ENCODE measurements around the gene GALNS.
"Not testable (repeated sequence)": the region's sequence is repeated elsewhere in the genome, so short reads cannot be mapped to it uniquely, and the experiment has no call there.

GALNS gene

DNA sequence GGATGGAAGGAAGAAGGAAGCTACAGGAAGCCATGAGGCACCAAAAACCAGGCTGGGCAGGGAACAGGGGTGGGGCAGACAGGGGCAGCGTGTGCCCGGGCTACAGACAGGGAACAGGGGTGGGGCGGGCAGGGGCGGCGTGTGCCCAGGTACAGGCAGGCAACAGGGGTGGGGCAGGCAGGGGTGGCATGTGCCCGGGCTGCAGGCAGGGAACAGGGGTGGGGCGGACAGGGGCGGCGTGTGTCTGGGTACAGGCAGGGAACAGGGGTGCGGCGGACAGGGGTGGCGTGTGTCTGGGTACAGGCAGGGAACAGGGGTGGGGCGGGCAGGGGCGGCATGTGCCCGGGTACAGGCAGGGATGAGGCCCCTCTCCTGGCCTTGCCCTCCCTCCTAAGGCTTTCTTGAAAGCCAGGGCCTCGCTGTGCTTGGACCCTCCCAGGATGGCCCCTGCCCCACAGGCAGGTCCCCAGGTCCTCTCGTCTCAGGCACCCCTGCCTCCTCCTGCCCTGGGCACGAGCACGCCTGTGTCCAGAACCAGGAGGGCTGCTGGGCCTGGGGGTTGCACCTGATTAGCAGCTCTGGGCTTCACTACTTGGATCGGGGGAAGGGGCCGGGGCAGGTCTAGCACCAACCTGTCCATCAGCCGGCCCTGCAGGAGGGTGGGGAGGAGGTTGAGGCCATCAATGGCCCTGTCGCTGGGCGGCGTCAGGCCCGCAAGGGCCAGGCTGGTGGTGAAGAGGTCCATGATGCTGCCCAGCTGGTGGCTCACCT lies 30.5 kb downstream of the GALNS start:
- no peak overlapping the region for H3K9ac ChIP-seq (ENCODE audit: low read length)
- no peaks in the 10 kb centered on the region for H3K27me3 ChIP-seq (ENCODE audit: control insufficient read depth in 1 of 2, insufficient read depth in 2 of 2, low read length in 2 of 2)
- no peak overlapping the region for H3K4me3 ChIP-seq (ENCODE audit: low read depth in 1 of 2, low read length in 2 of 2)
- no peaks in the 10 kb centered on the region for H3K9me3 ChIP-seq (ENCODE audit: low read length)
- no peak overlapping the region for H3K27ac ChIP-seq (ENCODE audit: low read depth, low read length)
- H3K4me1 ChIP-seq (ENCODE audit: insufficient read depth, low read length), result no peaks in the 10 kb centered on the region
- H3K36me3 ChIP-seq (ENCODE audit: insufficient read depth, low read length), result peaks cover 16% of the 10 kb centered on the region

DNA sequence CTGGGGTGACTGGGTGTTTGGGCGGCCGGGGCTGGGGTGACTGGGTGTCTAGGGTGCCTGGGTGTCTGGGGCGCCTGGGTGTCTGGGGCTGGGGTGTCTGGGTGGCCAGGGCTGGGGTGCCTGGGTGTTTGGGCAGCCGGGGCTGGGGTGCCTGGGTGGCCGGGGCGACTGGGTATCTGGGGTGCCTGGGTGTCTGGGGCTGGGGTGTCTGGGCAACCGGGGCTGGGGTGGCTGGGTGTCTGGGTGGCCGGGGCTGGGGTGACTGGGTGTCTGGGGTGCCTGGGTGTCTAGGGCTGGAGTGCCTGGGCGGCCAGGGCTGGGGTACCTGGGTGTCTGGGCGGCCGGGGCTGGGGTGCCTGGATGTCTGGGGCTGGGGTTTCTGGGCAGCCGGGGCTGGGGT lies 31.6 kb downstream of the GALNS start:
- Histone ChIP-seq H3K4me3 (ENCODE audit: low read depth in 1 of 2, low read length in 2 of 2) (no peak overlapping the region), H3K4me1 (ENCODE audit: insufficient read depth, low read length) (no peaks in the 10 kb centered on the region), H3K9me3 (ENCODE audit: low read length) (no peaks in the 10 kb centered on the region), H3K27me3 (ENCODE audit: control insufficient read depth in 1 of 2, insufficient read depth in 2 of 2, low read length in 2 of 2) (no peaks in the 10 kb centered on the region), H3K9ac (ENCODE audit: low read length) (no peak overlapping the region), H3K27ac (ENCODE audit: low read depth, low read length) (no peak overlapping the region), H3K36me3 (ENCODE audit: insufficient read depth, low read length) (peaks cover 16% of the 10 kb centered on the region)

DNA sequence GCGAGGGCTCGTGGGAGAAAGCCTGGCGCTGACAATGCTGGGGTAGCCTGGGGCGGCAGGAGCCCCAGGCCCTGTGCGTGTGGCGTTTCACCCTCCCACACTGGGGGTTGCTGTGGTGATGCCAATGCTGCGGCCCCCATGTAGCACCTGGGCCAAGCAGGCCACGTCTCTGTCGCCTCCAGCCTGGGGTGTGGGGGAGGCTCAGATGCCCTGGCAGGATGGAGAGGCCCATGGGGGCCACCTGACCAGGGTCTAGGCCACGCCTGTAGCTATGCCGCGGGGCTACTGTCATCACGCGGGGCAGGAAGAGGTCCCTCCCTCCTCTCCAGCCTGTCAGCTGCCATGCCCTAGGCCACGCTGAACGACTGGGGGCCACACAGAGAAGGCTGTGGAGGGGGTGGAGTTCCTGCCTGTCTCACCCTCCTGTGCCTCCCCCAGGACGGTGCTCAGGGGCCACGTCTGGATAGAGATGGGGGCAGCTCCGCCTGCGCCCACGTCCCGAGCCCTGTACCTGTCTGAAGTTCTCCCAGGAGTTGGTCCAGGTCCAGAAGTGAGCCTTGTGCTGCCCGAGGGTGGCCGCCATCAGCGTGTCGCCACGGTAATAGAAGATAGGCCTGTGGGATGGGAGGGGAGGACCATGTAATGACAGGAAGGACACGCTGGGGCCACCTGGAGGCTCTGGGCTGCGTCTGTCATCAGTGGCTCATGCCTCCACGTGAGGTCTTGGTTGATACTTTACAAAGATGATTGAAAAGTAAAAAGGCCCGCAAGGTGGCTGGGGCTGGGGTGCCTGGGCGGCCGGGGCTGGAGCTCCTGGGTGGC lies 32.3 kb downstream of the GALNS start:
- peaks cover 16% of the 10 kb centered on the region for H3K36me3 ChIP-seq (ENCODE audit: insufficient read depth, low read length)
- no peak overlapping the region for H3K27ac ChIP-seq (ENCODE audit: low read depth, low read length)
- no peaks in the 10 kb centered on the region for H3K9me3 ChIP-seq (ENCODE audit: low read length)
- H3K9ac ChIP-seq (ENCODE audit: low read length), result no peak overlapping the region
- no peak overlapping the region for H3K4me3 ChIP-seq (ENCODE audit: low read depth in 1 of 2, low read length in 2 of 2)
- no peaks in the 10 kb centered on the region for H3K4me1 ChIP-seq (ENCODE audit: insufficient read depth, low read length)
- no peaks in the 10 kb centered on the region for H3K27me3 ChIP-seq (ENCODE audit: control insufficient read depth in 1 of 2, insufficient read depth in 2 of 2, low read length in 2 of 2)

DNA sequence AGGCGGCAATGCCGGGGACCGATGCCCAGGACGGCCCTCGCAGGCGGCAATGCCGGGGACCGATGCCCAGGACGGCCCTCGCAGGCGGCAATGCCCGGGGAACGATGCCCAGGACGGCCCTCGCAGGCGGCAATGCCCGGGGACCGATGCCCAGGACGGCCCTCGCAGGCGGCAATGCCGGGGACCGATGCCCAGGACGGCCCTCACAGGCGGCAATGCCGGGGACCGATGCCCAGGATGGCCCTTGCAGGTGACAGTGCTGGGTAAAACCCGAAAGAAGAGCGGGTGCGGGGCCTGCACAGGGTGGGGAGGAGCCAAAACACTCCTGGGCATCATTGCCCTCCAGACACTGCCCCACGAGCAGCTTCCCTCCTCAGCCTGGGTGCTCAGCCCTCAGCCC lies 33.1 kb downstream of the GALNS start:
- not testable (repeated sequence) for H3K9me3 ChIP-seq (ENCODE audit: low read length); H3K4me1 ChIP-seq (ENCODE audit: insufficient read depth, low read length)
- peaks cover 16% of the 10 kb centered on the region for H3K36me3 ChIP-seq (ENCODE audit: insufficient read depth, low read length)

DNA sequence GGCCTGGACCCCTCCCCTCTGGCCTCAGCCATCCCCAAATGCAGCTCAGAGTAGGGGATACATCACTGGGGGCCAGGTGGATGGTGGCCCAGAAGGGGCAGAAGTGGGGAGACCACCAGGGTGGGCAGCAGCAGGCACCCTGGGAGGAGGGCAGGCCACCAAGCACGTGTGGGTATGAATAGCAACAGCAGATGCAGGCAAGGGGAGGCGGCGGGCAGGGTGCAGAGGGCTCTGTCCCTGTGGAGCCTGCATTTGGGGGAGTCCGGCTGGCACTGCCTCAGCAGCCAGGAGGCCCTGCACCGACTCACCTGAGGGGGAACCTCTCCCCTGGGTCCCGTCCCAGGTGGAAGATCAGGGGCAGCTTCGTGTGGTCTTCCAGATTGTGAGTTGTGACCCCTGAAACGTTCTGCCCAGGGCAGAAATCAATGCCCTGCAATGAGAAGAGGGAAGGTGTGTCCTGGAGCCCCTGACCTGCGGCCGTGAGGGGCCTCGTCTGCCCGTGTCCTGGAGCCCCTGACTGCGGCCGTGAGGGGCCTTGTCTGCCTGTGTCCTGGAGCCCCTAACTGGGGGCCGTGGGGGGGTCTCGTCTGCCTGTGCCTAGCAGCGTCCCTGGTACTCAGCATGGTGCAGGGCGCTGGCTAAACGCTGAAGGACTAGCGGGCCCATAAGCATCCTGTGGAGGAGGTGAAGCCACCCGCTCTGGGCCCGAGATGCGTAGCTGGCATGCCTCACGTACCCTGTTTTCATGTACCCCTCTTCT lies 34.3 kb downstream of the GALNS start:
- Histone ChIP-seq H3K36me3 (ENCODE audit: insufficient read depth, low read length) (peaks cover 16% of the 10 kb centered on the region), H3K9ac (ENCODE audit: low read length) (no peak overlapping the region), H3K27me3 (ENCODE audit: control insufficient read depth in 1 of 2, insufficient read depth in 2 of 2, low read length in 2 of 2) (no peaks in the 10 kb centered on the region), H3K4me1 (ENCODE audit: insufficient read depth, low read length) (no peaks in the 10 kb centered on the region), H3K4me3 (ENCODE audit: low read depth in 1 of 2, low read length in 2 of 2) (no peak overlapping the region), H3K27ac (ENCODE audit: low read depth, low read length) (no peak overlapping the region), H3K9me3 (ENCODE audit: low read length) (no peaks in the 10 kb centered on the region)

More for the DNA sequence above, 33.1 kb downstream of the GALNS start:
- not testable (repeated sequence) for H3K9ac ChIP-seq (ENCODE audit: low read length); H3K27me3 ChIP-seq (ENCODE audit: control insufficient read depth in 1 of 2, insufficient read depth in 2 of 2, low read length in 2 of 2); H3K27ac ChIP-seq (ENCODE audit: low read depth, low read length); H3K4me3 ChIP-seq (ENCODE audit: low read depth in 1 of 2, low read length in 2 of 2)

DNA sequence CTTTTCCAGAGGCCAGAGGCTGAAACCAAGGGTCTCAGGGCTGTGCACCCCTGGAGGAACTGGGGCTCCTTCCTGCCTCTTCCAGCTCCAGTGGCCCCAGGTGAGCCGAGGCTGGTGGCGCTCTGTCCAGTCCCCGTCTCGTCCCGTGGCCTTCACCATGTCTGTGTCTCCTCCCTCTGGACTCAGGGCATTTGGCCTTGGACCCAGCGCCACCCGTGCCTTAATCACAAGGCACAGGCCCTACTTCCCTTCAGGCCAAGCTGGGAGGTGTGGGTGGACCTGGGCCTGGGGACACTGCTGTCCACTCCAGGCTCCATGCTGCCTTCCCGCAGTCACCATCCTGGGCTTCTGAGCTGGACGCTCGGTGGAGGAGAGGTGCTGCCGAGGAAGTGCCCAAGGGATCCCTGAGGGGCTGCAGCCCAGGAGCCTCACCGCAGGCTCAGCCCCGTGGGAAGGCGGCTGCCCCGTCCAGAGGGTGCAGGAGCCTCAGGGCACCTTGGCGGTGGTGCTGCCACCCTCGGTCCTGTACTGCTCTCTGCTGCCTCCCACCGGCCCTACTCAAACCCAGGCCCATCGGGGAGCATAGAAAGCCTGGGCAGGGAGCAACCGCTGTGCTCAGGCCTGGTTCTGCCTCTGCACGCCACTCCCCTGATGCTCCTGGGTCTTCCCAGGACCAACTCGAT lies 35.4 kb downstream of the GALNS start:
- Histone ChIP-seq H3K9me3 (ENCODE audit: low read length) (no peaks in the 10 kb centered on the region), H3K27ac (ENCODE audit: low read depth, low read length) (no peak overlapping the region), H3K36me3 (ENCODE audit: insufficient read depth, low read length) (peaks cover 13% of the 10 kb centered on the region), H3K9ac (ENCODE audit: low read length) (no peak overlapping the region), H3K4me3 (ENCODE audit: low read depth in 1 of 2, low read length in 2 of 2) (no peak overlapping the region), H3K27me3 (ENCODE audit: control insufficient read depth in 1 of 2, insufficient read depth in 2 of 2, low read length in 2 of 2) (no peaks in the 10 kb centered on the region), H3K4me1 (ENCODE audit: insufficient read depth, low read length) (no peaks in the 10 kb centered on the region)

DNA sequence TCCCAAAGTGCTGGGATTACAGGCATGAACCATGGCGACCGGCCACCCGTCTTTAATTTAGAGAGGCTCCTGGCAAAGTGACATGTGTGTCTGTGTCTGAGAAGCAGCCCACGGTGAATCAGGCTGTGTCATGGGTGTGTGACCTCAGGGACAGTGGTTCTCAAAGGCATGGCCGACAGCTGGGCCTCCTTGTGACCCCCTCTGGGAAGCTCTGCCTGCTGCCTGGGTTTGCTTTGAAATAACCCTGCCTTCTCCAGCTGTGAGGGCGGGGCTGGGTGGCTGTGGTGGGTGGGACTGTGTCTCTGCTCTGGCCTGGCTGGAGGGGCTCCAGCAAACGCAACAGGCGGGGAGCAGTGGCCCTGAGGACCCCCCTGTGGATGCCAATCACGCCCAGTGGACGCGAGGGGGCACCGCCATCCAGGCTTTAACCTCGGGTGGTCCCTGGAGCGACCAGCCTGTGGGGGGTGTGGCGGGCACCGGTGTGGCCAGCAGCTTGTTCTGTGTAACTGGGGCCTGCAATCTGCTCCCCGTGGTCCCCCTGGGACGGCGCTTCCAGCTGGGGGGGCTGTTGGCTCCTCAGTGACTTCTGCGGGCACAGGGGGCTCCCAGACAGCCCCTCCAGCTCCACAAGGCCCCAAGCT lies 36.2 kb downstream of the GALNS start:
- Histone ChIP-seq H3K36me3 (ENCODE audit: insufficient read depth, low read length) (peaks cover 12% of the 10 kb centered on the region), H3K27ac (ENCODE audit: low read depth, low read length) (no peak overlapping the region), H3K27me3 (ENCODE audit: control insufficient read depth in 1 of 2, insufficient read depth in 2 of 2, low read length in 2 of 2) (no peaks in the 10 kb centered on the region), H3K4me1 (ENCODE audit: insufficient read depth, low read length) (no peaks in the 10 kb centered on the region), H3K4me3 (ENCODE audit: low read depth in 1 of 2, low read length in 2 of 2) (no peak overlapping the region), H3K9me3 (ENCODE audit: low read length) (no peaks in the 10 kb centered on the region), H3K9ac (ENCODE audit: low read length) (no peak overlapping the region)

DNA sequence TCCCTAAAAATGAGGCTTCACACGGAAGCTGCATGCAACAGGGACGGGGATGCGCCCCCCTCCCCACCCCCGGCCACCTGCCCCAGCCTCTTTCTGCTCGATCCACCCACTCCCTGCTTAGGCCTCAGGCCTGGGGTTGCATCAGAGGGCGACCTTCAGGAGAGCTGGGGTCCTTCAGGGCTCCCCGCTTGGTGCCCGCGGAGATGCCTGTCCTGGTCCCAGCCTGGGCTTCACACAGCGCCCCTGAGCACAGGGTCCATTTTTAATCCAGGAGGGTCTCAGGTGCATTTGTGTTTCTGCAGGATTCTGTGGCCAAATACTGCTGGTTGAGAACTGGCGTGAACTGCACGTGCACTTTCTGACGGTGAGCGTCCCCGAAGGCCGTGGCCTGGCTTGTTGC lies 37.6 kb downstream of the GALNS start:
- Histone ChIP-seq H3K27me3 (ENCODE audit: control insufficient read depth in 1 of 2, insufficient read depth in 2 of 2, low read length in 2 of 2) (no peaks in the 10 kb centered on the region), H3K36me3 (ENCODE audit: insufficient read depth, low read length) (peaks cover 12% of the 10 kb centered on the region), H3K9ac (ENCODE audit: low read length) (no peak overlapping the region), H3K9me3 (ENCODE audit: low read length) (no peaks in the 10 kb centered on the region), H3K4me1 (ENCODE audit: insufficient read depth, low read length) (no peaks in the 10 kb centered on the region), H3K27ac (ENCODE audit: low read depth, low read length) (no peak overlapping the region), H3K4me3 (ENCODE audit: low read depth in 1 of 2, low read length in 2 of 2) (no peak overlapping the region)

DNA sequence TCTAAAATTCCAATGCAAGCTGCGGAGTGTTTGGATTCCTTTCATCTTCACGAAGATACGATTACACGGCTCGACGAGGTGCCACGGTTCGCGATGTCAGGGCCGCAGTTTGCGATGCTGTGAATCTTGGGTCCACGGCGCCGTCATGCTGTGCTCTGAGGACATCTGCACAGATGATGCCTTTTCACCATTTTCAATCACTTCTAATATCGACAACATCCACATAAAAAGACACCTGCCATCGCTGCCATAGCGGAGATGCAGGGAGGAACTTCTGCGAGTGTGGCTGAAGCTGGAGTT lies 38.2 kb downstream of the GALNS start:
- H3K4me3 ChIP-seq (ENCODE audit: low read depth in 1 of 2, low read length in 2 of 2), result no peak overlapping the region
- no peaks in the 10 kb centered on the region for H3K4me1 ChIP-seq (ENCODE audit: insufficient read depth, low read length)
- H3K27me3 ChIP-seq (ENCODE audit: control insufficient read depth in 1 of 2, insufficient read depth in 2 of 2, low read length in 2 of 2), result no peaks in the 10 kb centered on the region
- no peaks in the 10 kb centered on the region for H3K9me3 ChIP-seq (ENCODE audit: low read length)
- peaks cover 12% of the 10 kb centered on the region for H3K36me3 ChIP-seq (ENCODE audit: insufficient read depth, low read length)
- H3K9ac ChIP-seq (ENCODE audit: low read length), result no peak overlapping the region
- H3K27ac ChIP-seq (ENCODE audit: low read depth, low read length), result no peak overlapping the region

DNA sequence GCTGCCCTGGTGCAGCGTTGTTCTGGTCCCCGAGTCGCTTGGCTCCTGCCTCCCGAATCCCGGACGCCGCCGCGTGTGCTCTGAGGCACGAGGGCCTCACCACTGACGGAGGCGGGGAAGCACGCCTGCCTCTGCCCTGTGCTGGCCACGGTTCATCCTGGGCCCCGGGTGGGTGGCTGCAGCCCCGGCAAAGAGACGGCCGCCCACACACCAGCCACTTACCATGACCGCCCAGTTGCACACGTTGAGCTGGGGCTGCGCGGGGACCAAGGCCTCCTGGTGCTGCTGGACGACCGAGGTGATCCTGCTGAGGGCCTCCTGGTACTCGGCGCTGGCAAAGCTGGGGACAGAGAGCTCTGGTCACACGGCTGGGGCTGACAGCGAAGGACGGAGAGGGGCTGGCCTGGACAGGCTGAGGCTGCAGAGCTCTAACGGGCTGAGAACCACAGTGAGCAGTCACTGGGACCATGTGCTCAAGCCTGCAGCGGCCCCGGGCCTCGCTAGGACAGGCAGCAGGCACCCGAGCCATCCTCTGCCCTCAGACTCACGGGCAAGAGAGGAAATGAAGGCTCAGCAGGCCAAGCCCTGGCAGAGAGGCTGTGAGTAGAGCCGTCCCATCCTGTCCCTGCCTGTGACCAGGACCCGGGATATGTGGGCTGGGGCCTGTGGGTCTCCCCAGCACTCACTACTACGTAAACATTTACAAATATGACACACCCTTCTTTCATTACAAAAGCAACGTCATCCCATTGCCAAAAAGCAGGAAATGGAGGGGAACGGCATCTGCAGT lies 38.8 kb downstream of the GALNS start:
- Histone ChIP-seq H3K4me3 (ENCODE audit: low read depth in 1 of 2, low read length in 2 of 2) (no peak overlapping the region), H3K9me3 (ENCODE audit: low read length) (no peaks in the 10 kb centered on the region), H3K9ac (ENCODE audit: low read length) (no peak overlapping the region), H3K27me3 (ENCODE audit: control insufficient read depth in 1 of 2, insufficient read depth in 2 of 2, low read length in 2 of 2) (no peaks in the 10 kb centered on the region), H3K27ac (ENCODE audit: low read depth, low read length) (no peak overlapping the region), H3K36me3 (ENCODE audit: insufficient read depth, low read length) (peaks cover 11% of the 10 kb centered on the region), H3K4me1 (ENCODE audit: insufficient read depth, low read length) (no peaks in the 10 kb centered on the region)

Data from muscle layer of colon (tissue), 2 donors.